ENCODE measurements around the gene RFWD3.

Gene RFWD3

DNA sequence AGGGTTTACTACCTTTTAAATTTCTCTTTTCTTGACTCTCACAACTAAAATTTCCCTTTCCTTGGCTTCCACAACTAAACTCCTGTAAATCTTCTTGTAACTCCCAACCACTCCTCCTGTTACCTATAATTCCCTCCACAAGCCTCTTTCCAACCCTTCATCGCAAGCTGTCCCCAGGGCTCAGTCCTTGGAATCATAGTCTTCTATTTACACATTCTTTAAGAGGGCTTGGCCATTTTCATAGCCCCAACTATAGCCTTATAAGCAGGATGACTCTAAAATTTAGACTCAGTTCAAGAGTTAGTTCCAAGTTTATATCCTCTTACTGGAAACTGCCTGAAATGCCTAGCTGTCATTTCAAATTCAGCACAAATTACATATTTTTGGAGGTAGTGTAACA is 83.7 kb downstream of the RFWD3 start:
- DNase-seq (ENCODE audit: low read depth in 2 of 2), result no peak

DNA sequence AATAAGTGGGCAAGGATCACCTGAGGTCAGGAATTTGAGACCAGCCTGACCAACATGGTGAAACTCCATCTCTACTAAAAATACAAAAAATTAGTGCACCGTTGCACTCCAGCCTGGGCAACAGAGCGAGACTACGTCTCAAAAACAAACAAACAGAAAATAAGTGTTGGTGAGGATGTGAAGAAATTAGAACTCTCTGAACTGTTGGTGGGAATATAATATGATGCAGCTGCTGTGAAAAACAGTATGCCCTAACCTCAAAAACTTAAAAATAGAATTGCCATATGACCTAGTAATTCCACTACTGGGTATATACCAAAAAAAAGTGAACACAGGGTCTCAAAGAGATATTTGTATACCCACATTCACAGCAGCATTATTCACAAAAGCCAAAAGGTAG is 85.8 kb downstream of the RFWD3 start:
- no peak for DNase-seq (ENCODE audit: low read depth in 2 of 2)

DNA sequence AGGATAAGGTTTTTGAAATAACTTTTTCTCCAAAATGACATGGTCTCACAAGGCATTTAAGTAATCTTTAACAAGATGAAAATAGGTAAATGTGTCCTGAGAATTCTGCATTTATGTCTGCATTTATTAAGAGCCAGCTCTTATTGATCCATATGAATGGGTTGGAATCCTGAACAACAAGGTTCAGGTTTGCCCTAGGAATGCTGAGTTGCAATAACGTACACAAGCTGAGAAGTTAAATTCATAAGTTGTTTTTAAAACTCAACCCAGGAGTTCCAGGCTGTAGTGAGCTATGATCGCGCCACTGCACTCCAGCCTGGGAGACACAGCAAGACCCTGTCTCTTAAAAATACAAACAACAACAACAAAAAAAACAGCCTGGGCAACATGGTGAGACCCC is 87.8 kb downstream of the RFWD3 start:
- no peak for DNase-seq (ENCODE audit: low read depth in 2 of 2)

DNA sequence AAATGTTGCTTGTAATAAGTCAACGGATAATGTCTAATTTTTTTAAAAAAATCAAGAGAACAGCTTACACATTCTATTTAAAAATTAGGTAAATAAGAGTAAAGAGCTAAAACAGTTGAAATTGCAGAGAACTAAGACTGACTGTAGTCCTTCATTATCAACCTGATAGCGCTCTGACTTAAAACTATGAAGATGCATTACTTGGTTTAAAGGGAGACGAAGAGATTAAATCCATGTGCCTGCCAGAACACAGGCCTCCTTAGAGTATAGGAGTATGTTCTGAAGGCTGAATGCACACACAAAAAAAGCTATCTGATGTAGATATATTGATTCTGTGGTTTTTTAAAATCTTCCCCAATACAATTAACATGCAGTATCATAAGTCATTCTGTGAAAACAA is 88.2 kb downstream of the RFWD3 start:
- no peak for DNase-seq (ENCODE audit: low read depth in 2 of 2)

DNA sequence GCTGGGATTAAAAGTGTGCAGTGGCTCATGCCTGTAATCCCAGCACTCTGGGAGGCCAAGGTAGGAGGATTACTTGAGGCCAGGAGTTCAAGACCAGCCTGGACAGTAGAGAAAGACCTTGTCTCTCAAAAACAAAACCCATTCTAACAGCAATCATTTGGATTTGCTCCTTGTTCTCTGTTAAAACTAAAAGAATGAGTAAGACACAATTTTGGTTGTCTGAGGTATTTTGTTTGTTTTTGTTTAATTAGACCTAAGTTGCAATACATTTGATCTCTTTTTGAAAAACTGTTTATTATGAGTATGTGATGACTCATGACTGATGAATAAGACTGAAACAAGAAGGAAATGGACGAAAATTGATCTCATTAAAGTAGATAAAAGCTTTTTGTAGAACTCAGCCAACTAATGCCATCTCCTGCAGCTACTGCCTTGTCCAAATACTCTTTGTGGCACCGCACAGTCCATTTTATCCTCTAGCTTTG is 88.8 kb downstream of the RFWD3 start:
- no peak for DNase-seq (ENCODE audit: low read depth in 2 of 2)

DNA sequence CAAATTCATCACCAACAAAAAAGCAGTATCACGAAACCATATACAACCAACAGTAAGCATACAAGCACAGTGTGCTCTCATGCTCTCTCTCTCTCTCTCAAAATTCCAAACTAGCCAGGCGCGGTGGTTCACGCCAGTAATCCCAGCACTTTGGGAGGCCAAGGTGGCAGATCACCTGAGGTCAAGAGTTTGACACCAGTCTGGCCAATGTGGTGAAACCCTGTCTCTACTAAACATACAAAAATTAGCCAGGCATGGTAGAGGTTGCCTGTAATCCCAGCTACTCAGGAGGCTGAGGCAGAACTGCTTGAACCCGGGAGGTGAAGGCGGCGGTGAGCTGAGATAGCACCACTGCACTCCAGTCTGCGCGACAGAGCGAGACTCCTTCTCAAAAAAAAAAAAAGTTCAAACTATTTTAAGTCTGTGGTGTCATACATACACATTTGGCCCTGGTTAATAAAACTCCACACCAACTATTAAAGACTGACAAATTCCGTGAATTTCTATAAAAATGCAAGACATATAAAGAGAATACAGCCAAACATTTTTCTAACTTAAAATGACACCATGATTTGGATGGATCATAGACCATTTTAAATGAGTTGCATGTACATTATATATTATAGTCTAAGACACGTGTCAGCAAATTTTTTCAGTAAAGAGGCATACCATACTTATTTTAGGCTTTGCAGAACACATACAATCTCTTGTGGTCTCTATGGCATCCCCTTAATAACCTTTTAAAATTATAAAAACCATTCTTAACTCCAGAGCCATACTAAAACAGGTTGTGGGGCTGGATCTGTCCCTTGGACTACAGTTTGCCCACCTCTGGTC is 90.7 kb downstream of the RFWD3 start:
- DNase-seq (ENCODE audit: low read depth in 2 of 2), result no peak

DNA sequence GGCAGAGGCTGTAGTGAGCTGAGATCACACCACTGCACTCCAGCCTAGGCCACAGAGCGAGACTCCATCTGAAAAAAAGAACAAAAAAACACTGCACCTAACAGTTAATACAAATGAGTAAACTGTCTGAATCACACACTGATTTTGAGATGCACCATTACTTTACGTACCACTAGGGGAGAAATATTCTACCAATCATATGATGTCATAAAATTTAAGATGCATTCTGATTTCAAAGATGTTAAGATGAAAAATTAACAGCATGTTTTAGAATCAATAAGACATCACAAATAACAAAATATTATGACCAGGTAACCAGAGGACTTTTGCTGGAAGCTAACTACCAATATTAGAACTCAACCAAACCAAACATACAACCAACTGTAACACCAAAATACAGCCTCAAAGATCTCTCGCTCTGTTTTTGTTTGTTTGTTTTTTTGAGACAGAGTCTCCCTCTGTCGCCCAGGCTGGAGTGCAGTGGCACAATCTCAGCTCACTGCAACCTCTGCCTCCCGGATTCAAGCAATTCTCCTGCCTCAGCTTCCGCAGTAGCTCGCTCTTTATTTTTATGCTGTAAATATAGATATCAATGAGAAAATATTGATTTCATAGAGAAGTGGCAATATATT is 91.4 kb downstream of the RFWD3 start:
- no peak for DNase-seq (ENCODE audit: low read depth in 2 of 2)

DNA sequence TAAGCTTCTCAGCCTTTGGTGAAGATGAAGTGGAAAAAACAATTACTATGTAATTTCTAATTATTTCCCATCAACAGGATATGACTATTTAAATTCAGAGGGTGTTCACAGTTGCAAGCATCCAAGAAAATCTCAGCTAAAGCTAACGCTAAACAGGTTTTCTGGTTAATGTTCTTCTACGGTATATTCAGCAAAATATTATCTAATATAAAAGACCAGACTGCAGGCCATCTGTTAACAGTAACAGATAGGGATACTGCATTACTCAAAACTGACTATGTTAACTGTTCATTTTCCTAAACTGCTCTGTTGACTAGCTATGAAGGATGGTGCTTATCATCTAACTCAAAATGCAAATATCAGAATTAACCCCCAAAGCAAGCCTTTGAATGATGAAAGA is 92.5 kb downstream of the RFWD3 start:
- no peak for DNase-seq (ENCODE audit: low read depth in 2 of 2)

DNA sequence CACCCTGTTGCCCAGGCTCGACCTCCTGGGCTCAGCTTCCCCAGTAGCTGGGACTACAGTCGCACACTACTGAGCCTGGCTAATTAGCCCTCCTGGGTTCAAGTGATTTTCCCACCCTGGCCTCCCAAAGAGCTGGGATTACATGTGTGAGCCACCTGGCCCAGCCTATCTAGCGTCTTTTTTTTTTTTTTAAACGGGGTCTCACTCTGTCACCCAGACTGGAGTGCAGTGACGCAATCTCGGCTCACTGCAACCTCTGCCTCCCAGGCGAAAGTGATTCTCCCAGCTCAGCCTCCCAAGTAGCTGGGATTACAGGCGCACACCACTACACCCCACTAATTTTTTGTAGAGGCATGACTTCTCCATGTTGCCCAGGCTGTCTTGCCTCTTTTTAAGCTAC is 93.1 kb downstream of the RFWD3 start:
- DNase-seq (ENCODE audit: low read depth in 2 of 2), result no peak

Measured in stimulated activated CD8-positive, alpha-beta memory T cell treated with anti-CD3 and anti-CD28 coated beads, Interleukin-7, amount 100 ng/mL, for 1 hour (primary cell).